Ectodermal cell (in vitro differentiated cells): Measurements from ENCODE around the gene CHN2. TPM values are rescaled to one million over a fixed set of nuclear protein-coding genes. Genes with fewer than 3 reads are reported as not detected.
A peak's percentile ranks its signal among the peaks of the same experiment; 100 is the strongest.

ENCODE experiments used
- H3K27ac ChIP-seq: 2 replicates; pipeline ENCODE4 v1.7.0; 2013; ENCODE audit warnings: mild to moderate bottlenecking, low read depth, low read length; ENCODE audit not compliant: insufficient read depth, poor library complexity, severe bottlenecking
- H3K27me3 ChIP-seq: 2 replicates; pipeline ENCODE4 v1.7.0; 2013; ENCODE audit warnings: mild to moderate bottlenecking, low read length; ENCODE audit not compliant: insufficient read depth, control insufficient read depth, poor library complexity, severe bottlenecking
- H3K36me3 ChIP-seq: one replicate; pipeline ENCODE4 v1.7.0; 2013; ENCODE audit warnings: low read length; ENCODE audit not compliant: control insufficient read depth, insufficient read depth
- H3K4me1 ChIP-seq: one replicate; pipeline ENCODE4 v1.7.0; 2013; ENCODE audit warnings: low read length; ENCODE audit not compliant: control insufficient read depth, insufficient read depth
- H3K4me3 ChIP-seq: 2 replicates; pipeline ENCODE4 v1.7.0; 2013; ENCODE audit warnings: low read depth, low read length, control low read depth; ENCODE audit not compliant: insufficient read depth
- H3K9me3 ChIP-seq: 2 replicates; pipeline ENCODE4 v1.7.0; 2013; ENCODE audit warnings: mild to moderate bottlenecking, low read length, moderate library complexity; ENCODE audit not compliant: control insufficient read depth
- WGBS, 2 experiments: methylation state at CpG; one replicate each; pipeline ENCODE4 v1.1.7; 2013; ENCODE audit warnings: missing lambda C conversion rate in 2 of 2; 5-methylcytosine and 5-hydroxymethylcytosine counted together
- polyA plus RNA-seq, 4 experiments: library from polyadenylated mRNA; stranded (reverse); fragments of 50-300 nt; gene quantifications; one replicate each; pipeline ENCODE4 v1.2.3, GENCODE V29; 2013

Gene CHN2
- 9.4 TPM for polyA plus RNA-seq (2013, experiment 1 of 4)
- 8.8 TPM for polyA plus RNA-seq (2013, experiment 2 of 4)
- polyA plus RNA-seq (2013, experiment 3 of 4) = 6.4 TPM
- 5.8 TPM for polyA plus RNA-seq (2013, experiment 4 of 4)

GRCh38 chr7:29194594-29195427, at the start of gene CHN2:
Gene CHN2 (plus strand): TSS chr7:29194775.
- WGBS, 2 experiments = 1% methylated on average over 89 of the region's 89 CpGs
- H3K27me3 ChIP-seq = peaks cover 84% of the 10 kb centered on the region
- no peaks in the 10 kb centered on the region for H3K36me3 ChIP-seq
- no peak within 1 kb of the TSS for H3K27ac ChIP-seq
- H3K9me3 ChIP-seq = no peaks in the 10 kb centered on the region
- H3K4me3 ChIP-seq = peak within 1 kb of the TSS; percentile 48
- H3K4me1 ChIP-seq = peaks cover 14% of the 10 kb centered on the region

- H3K36me3 ChIP-seq = no peaks in the 10 kb centered on the region
- peak overlapping the region; percentile 72 for H3K4me3 ChIP-seq
- 8 to 15% methylated on average over 7 to 8 of the region's 8 CpGs for WGBS, 2 experiments
These were observed 49.0 kb upstream of the CHN2 start for GRCh38 chr7:29145553-29146056.

GRCh38 chr7:29146057-29146706, 48.4 kb upstream of the CHN2 start, which contains the start of gene CPVL:
Gene CPVL (minus strand): TSS chr7:29146537. CDS start chr7:29121061, 25,476 bp downstream.
- H3K4me3 ChIP-seq = peak within 1 kb of the TSS; percentile 72
- peaks cover 3% of the 10 kb centered on the region for H3K4me1 ChIP-seq
- peaks cover 26% of the 10 kb centered on the region for H3K27me3 ChIP-seq
- WGBS, 2 experiments = 1% methylated on average over 42 of the region's 42 CpGs
- H3K27ac ChIP-seq = no peak within 1 kb of the TSS
- no peaks in the 10 kb centered on the region for H3K36me3 ChIP-seq
- H3K9me3 ChIP-seq = no peaks in the 10 kb centered on the region

More at GRCh38 chr7:29145553-29146056, 49.0 kb upstream of the CHN2 start:
- Histone ChIP-seq H3K27me3 (peaks cover 26% of the 10 kb centered on the region), H3K27ac (no peak overlapping the region), H3K9me3 (no peaks in the 10 kb centered on the region), H3K4me1 (peaks cover 3% of the 10 kb centered on the region)

- 66 to 67% methylated on average over 14 of the region's 14 CpGs for WGBS, 2 experiments
- peaks cover 26% of the 10 kb centered on the region for H3K27me3 ChIP-seq
- peak overlapping the region; percentile 72 for H3K4me3 ChIP-seq
These were observed 47.5 kb upstream of the CHN2 start for GRCh38 chr7:29146888-29147609.

GRCh38 chr7:29147821-29148220, 46.8 kb upstream of the CHN2 start:
- Histone ChIP-seq H3K36me3 (no peaks in the 10 kb centered on the region), H3K4me3 (no peak overlapping the region), H3K4me1 (peaks cover 3% of the 10 kb centered on the region), H3K27ac (no peak overlapping the region), H3K27me3 (peaks cover 26% of the 10 kb centered on the region), H3K9me3 (no peaks in the 10 kb centered on the region)
- 94 to 98% methylated on average over 4 of the region's 4 CpGs for WGBS, 2 experiments

More at GRCh38 chr7:29146888-29147609, 47.5 kb upstream of the CHN2 start:
- no peaks in the 10 kb centered on the region for H3K9me3 ChIP-seq
- H3K27ac ChIP-seq = no peak overlapping the region
- H3K36me3 ChIP-seq = no peaks in the 10 kb centered on the region
- peaks cover 3% of the 10 kb centered on the region for H3K4me1 ChIP-seq

GRCh38 chr7:29149036-29149435, 45.5 kb upstream of the CHN2 start:
- Histone ChIP-seq H3K27ac (no peak overlapping the region), H3K27me3 (peaks cover 23% of the 10 kb centered on the region), H3K36me3 (no peaks in the 10 kb centered on the region), H3K4me1 (peaks cover 3% of the 10 kb centered on the region), H3K9me3 (no peaks in the 10 kb centered on the region), H3K4me3 (no peak overlapping the region)
- 91 to 93% methylated on average over 12 of the region's 12 CpGs for WGBS, 2 experiments

- Histone ChIP-seq H3K36me3 (no peaks in the 10 kb centered on the region), H3K4me1 (no peaks in the 10 kb centered on the region), H3K9me3 (no peaks in the 10 kb centered on the region), H3K27me3 (peaks cover 5% of the 10 kb centered on the region), H3K27ac (no peak overlapping the region), H3K4me3 (no peak overlapping the region)
- 86 to 92% methylated on average over 1 to 2 of the region's 2 CpGs for WGBS, 2 experiments
These were observed 43.7 kb upstream of the CHN2 start for GRCh38 chr7:29150856-29151255.

- Histone ChIP-seq H3K27ac (no peak overlapping the region), H3K4me3 (no peak overlapping the region), H3K4me1 (peaks cover 13% of the 10 kb centered on the region), H3K36me3 (no peaks in the 10 kb centered on the region), H3K27me3 (no peaks in the 10 kb centered on the region), H3K9me3 (no peaks in the 10 kb centered on the region)
- 89 to 97% methylated on average over 1 to 2 of the region's 2 CpGs for WGBS, 2 experiments
These were observed 40.5 kb upstream of the CHN2 start for GRCh38 chr7:29154076-29154475.

GRCh38 chr7:29156907-29157452, 37.6 kb upstream of the CHN2 start:
- Histone ChIP-seq H3K27me3 (no peaks in the 10 kb centered on the region), H3K27ac (no peak overlapping the region), H3K4me3 (no peak overlapping the region), H3K36me3 (no peaks in the 10 kb centered on the region), H3K9me3 (no peaks in the 10 kb centered on the region), H3K4me1 (peaks cover 13% of the 10 kb centered on the region)
- WGBS, 2 experiments = 43 to 67% methylated on average over 4 of the region's 5 CpGs
